GM19025 (cell line): ENCODE results near the gene CD200.

ENCODE experiments used
- ATAC-seq: cut with Tn5 transposase; IDR thresholded peaks from one replicate; pipeline ENCODE4 v1.9.1; 2021; ENCODE audit warnings: mild to moderate bottlenecking, low read depth, moderate library complexity; ENCODE audit not compliant: unreplicated experiment

CD200 gene, protein sequence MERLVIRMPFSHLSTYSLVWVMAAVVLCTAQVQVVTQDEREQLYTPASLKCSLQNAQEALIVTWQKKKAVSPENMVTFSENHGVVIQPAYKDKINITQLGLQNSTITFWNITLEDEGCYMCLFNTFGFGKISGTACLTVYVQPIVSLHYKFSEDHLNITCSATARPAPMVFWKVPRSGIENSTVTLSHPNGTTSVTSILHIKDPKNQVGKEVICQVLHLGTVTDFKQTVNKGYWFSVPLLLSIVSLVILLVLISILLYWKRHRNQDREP

DNA sequence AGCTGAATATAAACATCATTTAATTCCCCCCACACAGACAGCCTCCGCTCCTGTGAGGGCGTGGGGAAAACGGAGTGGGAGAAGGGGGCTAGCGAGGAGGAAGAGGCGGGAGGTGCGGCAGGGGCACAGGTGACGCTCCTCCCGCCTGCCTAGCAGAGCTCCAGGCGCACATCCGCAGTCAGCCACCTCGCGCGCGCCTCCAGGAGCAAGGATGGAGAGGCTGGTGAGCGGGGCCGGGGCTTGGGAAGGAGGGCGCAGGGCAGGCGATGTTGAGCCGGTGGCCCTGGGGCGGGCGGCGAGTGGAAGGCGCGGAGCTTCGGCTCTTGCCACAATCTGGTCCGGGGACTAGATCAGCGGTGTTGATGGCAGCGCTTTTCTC, at the start of gene CD200:
Gene CD200, plus strand, starts transcription at position 155 of the 379 bp plus-strand sequence. Its CDS starts 57 bp downstream, at position 212.
- peak; percentile 70 for ATAC-seq

DNA sequence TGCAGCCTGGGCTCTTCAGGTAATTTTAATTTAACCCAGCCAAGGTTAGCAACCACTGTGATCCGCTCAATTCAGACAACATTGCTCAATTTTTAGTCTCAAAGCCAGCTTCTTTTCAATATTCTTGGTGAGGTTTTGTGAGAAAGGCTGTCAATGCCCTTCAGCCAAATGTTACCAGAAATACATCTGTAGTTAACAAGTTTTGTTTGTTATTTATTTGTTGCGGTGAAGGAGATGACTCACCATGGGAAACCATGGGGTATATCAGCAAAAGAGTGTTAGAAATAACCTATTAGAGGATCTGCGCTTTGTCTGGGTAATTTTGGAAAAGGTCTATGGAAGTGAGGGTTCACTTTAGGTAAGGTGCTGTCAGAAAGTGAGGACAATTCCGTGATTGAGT, 43.9 kb upstream of the CD200 start:
- no peak for ATAC-seq

DNA sequence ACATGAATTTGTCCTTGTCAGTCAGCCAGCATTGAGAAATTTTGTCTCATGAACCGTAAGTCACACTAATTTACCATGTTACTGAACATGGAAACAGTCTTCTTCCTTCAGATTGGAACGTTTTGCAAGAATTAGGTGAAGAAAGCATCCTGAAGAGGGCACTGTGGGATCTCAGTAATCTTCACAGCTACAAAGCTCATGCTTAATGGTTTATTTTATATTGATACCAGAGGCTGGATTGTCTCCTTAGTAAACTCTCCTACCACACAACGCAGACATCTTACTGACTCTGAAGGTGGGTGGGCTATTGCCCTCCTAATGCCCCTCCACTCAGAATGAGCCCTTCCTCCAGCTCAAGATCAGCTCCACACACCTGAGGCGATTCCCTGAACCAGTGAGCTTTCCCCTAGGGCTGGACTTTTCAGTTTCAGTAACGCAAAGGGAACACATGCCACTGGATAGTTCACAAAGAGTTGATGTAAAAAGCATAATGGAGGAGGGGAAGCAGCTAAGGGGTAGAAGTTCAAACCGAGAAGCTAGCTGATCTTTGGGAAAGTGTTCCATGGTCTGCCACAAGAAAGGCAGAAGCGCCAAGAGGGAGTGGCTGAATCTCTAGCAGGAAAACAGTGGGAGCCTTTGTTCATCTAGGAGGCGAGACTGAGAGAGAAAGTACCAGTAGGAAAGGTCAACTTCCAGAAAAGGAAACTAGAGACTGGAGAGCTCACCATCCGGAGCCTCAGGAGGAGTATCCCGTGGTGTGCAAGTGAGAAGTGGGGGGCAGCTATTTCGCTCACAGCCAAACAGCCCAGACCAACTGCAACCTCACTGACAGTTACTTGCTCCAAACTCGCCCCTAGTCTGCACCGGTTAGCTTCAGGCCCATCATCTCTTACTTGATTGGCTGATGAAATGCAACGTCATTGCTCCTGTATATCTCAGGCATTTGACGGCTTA, 39.3 kb upstream of the CD200 start, which contains the start of gene SLC9C1:
Gene SLC9C1, minus strand, starts transcription at position 849 of the 954 bp plus-strand sequence. CDS start 7,425 bp downstream, outside the sequence.
- no peak for ATAC-seq

DNA sequence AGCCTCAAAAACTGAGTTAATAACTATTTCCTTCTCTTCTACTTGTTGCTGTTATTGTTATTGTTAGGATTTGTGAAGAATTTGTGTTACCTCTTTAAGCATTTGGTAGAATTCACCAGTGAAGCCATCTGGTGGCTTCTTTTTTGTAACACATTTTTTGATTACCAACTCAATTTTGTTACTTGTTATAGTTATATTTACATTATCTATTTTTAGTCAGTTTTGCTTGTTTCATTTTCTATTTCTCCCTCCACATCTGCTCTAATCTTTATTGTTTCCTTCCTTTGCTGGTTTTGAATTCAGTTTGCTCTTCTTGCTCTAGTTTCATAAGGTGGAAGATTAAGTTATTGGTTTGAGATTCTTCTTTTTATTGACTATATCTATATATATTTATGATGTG, 35.2 kb upstream of the CD200 start:
- ATAC-seq, result no peak

DNA sequence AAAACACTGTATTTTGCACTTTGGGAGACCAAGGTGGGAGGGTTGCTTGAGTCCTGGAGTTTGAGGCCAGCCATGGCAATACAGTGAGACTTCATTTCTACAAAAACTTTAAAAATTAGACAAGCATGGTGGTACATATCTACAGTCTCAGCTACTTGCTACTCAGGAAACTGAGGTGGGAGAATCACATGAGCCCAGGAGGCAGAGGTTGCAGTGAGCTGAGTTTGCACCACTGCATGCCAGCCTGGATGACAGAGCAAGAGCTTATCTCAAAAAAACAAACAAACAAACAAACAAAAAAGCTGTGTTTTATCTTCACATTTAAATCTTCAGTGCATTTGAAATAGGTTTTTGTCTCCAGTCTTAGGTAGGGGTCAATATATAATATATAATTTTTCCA, 34.2 kb upstream of the CD200 start:
- ATAC-seq, result no peak

DNA sequence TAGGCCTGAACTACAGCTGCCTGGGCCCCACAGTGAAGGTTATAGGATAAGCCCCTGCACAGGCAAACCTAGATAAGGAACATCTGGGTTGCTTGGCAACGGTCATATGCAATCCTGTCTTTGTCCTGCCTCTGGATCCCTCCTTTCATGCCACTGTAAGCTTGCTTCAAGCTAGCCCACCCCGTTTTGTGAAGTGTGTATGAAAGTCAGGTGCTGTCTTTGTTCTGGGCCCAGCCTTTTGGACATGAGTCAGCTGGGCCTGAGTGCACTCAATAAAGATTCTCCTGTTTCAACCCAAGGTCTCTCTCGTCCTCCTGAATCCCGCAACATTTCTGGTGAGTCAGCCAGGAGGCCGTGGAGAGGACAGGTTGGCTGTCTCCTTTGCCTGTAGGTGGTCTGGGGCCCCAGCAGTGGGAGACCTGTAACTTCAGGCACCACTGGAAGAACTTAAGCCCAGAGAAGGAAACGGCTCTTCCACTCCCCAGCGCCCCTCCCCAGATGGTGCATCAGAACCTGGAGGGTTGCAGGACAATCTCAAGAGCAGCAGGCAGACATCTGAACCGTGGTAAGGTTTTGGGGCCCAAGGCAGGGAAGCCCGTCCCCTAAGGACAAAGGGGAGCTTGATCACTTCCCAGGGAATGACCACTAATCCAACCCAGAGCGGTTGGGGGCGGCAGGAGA, 30.7 kb upstream of the CD200 start:
- no peak for ATAC-seq

DNA sequence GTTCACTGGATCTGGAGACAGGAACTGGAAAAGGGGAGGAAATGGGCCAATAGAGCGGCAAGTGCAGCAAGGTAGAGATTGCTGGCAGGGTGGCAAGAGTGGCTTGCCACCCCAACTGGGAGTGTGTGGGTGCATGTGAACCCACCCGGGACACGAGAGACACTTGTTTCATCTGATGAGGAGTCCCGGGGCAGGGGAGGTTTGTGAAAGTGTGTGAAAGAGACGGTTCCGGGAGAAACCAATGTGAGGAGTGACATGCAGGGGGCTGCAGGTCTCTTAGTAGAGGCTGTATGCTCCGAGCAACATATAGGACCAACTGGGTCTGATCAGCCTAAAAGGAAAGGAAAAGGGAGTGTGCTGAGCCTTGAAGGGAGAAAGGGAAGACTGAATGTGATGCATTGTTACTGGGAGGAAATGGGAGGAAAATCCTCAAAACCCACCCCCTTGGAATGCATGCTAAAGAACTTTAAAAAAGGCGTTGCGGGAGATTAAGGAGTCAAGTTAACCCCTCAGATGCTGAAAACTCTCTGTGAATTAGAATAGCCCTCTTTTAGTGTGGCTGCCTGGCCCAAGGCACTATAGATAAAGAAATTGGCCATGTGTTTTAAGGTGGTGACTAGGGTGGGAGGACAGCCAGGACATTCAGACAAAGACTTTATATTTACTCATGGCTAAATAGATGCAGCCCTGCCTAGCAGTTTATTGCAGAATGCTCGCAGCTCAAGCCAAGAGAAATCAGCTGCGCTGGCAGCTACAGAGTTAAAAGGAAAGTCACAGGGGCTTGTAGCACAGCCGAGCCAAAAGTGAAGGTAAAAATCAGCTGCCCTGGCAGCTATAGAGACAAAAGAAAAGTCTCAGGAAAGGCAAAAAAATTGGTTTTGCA, 29.8 kb upstream of the CD200 start:
- ATAC-seq, result peak; percentile 54

DNA sequence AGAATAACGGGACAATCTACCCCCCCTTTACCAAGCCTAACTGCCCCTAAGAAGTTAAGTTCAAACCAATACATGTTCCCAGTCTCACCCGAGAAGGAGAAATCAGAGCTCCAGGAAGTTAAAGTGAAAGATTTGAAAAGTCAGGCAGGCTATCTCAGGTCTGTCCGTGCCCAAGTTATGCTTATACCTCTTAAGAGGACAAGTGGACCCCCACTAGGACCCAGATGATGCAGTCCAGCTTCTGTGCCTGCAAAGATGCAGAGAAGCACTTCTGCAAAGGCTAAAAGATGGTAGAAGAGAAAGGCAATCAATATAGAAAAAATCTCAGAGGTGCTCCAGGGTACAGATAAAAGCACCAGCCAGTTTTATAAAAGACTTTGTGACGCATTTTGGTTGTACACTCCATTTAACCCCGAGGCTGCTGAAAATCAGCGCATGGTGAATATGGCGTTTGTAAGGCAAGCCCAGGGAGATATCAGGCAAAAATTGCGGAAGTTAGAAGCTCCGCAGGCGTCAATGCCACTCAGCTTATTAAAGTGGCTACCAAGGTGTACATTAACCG, 29.1 kb upstream of the CD200 start:
- peak; percentile 46 for ATAC-seq

DNA sequence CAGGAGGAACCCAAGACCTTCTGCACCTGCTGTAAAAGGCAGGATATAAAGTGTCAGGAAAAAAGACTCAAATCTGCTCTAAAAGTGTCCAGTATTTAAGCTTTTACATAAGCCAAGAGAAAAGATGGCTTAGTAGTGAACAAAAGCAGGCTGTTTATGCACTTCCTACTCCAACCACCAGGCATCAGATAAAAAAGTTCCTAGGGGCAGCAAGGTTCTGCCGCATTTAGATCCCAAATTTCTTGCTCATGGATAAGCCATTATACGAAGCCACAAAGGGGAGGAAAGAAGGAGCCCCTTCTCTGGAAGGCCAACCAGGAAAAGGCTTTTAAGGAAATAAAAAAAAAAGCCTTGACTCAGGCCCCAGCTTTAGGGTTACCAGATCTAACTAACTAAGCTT, 28.3 kb upstream of the CD200 start:
- ATAC-seq, result no peak

DNA sequence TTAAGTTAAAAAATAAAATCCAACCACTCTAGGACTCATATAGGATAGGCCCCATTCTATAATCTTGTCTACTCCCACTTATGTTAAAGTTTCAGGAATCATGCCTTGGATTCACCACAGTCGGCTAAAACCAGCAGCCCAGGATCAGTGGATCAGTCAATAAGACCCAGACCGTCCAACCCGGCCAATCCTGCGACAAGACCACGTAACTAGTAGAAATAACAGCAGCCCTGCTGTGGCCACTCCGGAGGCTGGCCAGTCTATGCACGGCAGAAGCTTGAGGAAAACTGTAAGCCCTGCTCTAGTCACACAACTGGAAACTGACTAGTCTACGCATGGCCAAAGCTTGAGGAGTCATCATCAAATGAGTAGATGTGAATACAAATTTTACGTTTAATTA, 26.1 kb upstream of the CD200 start:
- ATAC-seq, result no peak

DNA sequence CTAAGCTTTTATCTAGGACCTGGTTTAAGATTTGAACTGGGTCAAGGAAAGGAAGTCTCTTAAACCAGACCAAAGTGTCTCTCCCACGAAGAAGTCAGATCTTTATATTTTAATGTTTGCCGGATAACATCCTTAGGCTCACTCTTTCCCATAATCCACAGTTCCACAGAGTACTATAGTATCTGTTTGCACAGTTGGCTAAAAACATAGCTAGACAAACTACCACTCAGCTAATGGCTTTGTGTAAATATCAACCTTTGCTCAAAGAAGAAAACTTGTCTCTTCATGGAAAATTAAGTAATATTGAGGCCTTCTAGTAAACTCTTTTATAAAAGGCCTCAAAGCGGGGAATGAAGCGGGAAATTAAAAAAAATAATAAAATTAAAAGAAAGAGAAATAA, 25.4 kb upstream of the CD200 start:
- no peak for ATAC-seq

DNA sequence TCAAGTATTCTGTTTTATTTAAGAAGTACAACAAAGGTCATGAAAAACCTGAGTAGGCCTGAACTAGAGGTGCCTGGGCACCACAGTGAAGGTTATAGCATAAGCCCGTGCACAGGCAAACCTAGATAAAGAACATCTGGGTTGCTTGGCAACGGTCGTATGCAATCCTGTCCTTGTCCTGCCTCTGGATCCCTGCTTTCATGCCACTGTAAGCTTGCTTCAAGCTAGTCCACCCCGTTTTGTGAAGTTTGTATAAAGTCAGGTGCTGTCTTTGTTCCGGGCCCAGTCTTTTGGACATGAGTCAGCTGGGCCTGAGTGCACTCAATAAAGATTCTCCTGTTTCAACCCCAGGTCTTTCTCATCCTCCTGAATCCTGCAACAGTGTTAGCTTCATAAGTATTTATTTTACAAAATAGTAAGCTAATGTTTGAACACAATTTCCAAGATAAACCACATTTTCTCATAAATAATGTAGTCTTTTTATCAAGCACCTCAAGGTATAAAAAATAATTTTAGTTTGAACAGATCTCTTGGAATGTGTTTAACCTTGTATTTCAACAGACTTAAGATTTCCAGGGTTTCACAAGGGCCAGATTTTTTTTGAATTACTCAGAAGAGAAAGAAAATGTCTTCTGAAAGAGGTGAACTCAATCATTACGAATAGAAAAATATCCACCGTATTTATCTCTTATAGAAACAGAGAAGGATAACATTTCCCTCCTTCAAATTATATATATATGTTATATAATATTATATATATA, 24.6 kb upstream of the CD200 start:
- ATAC-seq, result no peak

DNA sequence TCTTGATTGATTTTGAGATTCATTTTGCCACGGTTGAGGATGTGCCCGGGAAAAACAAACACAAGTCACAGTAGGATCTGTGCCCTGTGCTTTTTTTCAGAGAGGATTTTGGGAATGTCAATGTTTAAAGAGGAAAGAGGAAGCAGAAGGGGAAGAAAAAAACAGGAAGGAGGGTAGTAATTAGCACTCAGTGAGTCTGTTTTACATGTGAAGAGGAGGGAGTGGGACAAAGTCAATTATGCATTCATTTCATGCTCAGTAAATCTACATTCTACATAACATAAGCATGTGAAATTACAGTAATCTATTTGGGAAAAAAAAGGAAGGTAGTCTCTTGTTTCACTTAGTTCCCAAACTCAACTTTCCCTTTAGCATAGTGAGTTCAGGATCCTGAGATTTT, 18.3 kb upstream of the CD200 start:
- ATAC-seq, result no peak

DNA sequence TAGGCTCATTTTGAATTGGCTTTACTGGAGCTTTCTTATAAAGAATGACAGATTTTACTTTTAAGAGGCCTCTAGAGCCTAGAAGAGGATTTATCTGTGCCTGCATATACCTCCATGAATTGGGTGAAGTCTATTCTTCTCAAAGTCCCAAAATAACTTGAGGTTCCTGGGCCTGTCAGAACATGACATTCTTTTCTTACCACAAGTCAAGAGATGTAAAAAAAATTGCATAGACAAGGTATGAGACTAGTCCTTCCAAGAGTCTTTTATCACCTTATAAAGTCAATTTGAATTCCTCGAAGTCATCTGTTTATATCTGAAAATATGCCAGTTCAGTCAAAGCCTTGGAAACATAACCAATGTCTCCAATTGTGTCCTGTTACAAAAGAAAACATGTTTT, 17.2 kb upstream of the CD200 start:
- no peak for ATAC-seq

DNA sequence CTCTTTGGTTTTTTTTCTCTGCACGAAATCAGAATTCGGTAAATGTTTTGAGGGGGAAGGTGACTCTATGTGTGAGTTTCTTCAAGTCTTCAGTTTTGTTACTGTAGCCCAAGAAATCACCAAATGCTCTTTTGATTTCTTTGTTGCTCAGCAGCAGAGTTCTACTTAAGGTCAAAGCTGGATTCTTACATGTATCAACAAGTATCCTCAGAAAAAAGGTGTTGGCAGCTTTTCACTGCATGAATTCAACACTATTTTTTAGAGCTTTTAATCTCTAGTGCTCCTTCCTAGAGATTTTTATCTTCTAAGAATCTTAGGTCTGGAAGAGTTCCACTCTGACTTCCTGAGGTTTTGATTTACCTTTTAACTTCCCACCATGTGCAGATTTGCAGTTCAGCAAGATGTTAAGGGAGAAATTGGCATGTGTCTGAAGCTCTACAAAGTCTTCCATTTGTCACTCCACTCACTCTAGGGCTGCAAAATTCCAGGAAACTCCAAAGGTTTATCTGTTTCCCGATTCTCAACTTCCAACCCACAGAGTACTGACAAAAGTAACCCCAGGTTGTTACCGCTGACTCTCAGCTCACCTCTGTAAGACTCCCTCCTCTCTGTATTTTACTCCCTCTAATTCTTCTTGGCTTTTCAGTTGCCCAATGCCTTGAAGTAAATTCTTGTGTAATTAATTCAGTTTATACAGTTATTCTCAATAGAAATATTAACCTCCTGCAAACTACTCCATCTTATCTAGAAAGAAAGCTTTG, 13.3 kb upstream of the CD200 start:
- ATAC-seq, result no peak

DNA sequence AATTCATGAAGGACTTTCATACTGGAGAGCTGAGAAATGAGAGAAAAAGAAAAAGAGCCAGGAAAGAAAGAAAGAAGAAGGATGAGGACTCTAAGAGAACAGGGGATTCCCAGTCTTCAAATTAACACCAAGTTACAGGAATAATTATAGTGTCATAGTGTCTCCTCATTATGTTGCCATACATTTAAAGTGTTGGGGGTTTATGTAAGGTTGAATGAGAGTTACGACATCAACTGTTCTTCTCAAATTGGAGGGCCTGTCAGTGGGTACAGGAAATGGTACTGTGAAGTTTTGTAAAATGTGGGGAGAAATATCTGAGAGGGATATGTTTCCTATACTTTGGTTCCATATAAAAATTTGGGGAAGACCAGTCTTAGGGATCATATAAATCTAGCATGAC, 12.3 kb upstream of the CD200 start:
- no peak for ATAC-seq

DNA sequence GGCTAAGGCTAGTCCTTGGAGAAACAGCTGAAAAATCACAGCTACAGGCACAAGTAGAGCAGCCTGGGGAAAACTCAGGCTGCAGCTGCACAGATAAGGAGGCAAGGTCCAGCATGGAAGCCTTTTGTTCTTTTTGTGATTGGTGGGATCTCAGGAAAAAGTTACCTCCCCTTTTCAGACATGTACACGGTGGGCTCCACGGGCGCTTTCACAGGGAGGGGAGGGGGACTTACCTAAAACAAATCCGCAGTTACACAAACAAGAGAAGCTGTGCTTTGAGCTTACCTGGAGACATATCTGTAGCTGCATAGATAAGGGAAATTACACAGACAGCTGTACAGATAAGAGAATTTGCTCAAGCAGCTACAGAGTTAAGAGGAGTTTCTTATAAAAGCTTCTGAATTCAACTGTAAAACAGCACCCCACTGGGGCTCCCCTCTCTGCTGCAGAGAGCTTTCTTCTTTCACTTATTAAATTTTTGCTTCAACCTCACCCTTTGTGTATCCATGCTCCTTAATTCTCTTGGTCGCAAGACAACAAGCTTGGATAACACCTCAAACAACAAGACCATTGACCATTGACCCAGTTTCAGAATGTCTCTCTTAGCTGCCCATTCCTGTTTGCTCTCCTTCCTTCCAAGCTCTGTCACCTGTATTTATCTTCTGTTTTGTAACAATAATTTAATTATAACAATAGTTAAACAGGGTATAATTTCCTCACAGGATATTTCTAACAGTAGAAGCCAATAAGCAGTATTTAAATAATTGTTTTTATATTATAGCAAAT, 10.9 kb upstream of the CD200 start:
- ATAC-seq, result no peak
